Neutrophil (primary cell): ENCODE measurements around the gene JMJD1C.
"Not testable (repeated sequence)": the region's sequence is repeated elsewhere in the genome, so short reads cannot be mapped to it uniquely, and the experiment has no call there.

Source experiments
- H3K27ac ChIP-seq: fragments of 200-600 bp; sonication (generic); 2 replicates; pipeline ENCODE4 v1.5.1; 2016; ENCODE audit warnings: mild to moderate bottlenecking, moderate library complexity
- H3K27me3 ChIP-seq: fragments of 200-600 bp; sonication (generic); 2 replicates; pipeline ENCODE4 v1.6.0; 2016; ENCODE audit warnings: mild to moderate bottlenecking
- H3K36me3 ChIP-seq: fragments of 200-600 bp; sonication (generic); 2 replicates; pipeline ENCODE4 v1.5.1; 2017
- H3K4me1 ChIP-seq, 2 experiments: fragments of 200-600 bp in 1 of 2; sonication (generic) in 1 of 2; 1 replicate in 1 of 2; 2 replicates in 1 of 2; pipeline versions ENCODE4 v1.5.1 to v1.6.1; 2013 to 2016; ENCODE audit warnings: low read depth in 1 of 2, low read length in 1 of 2, mild to moderate bottlenecking in 1 of 2, moderate library complexity in 1 of 2; ENCODE audit not compliant: control insufficient read depth in 1 of 2, insufficient read depth in 1 of 2
- H3K4me3 ChIP-seq, 2 experiments: fragments of 200-600 bp in 1 of 2; sonication (generic) in 1 of 2; 1 replicate in 1 of 2; 2 replicates in 1 of 2; pipeline ENCODE4 v1.5.1; 2013 to 2016; ENCODE audit warnings: low read depth in 1 of 2, low read length in 1 of 2, mild to moderate bottlenecking in 1 of 2, moderate library complexity in 1 of 2
- H3K9me3 ChIP-seq: fragments of 200-600 bp; sonication (generic); 2 replicates; pipeline ENCODE4 v1.5.1; 2016
- CTCF ChIP-seq: fragments of 200-600 bp; sonication (generic); IDR thresholded peaks from 2 replicates; pipeline ENCODE4 v1.5.1; 2016; ENCODE audit warnings: antibody characterized with exemption

JMJD1C gene

GRCh38 chr10:63352976-63353375 is 112.8 kb downstream of the JMJD1C start:
- peaks cover 18% of the 10 kb centered on the region in 2 experiments for H3K4me1 ChIP-seq
- no peaks in the 10 kb centered on the region for H3K27me3 ChIP-seq
- H3K4me3 ChIP-seq, result no peak overlapping the region
- no peaks in the 10 kb centered on the region for H3K36me3 ChIP-seq
- H3K27ac ChIP-seq, result no peak overlapping the region
- TF ChIP-seq CTCF, result no peak
- no peaks in the 10 kb centered on the region for H3K9me3 ChIP-seq

- no peak overlapping the region for H3K27ac ChIP-seq
- H3K9me3 ChIP-seq, result no peaks in the 10 kb centered on the region
- no peaks in the 10 kb centered on the region for H3K27me3 ChIP-seq
- TF ChIP-seq CTCF, result no peak
- H3K36me3 ChIP-seq, result no peaks in the 10 kb centered on the region
- no peak overlapping the region for H3K4me3 ChIP-seq
- no peaks in the 10 kb centered on the region for H3K4me1 ChIP-seq
Measured at GRCh38 chr10:63348245-63348850, 117.4 kb downstream of the JMJD1C start.

GRCh38 chr10:63346015-63346441 is 119.7 kb downstream of the JMJD1C start:
- Histone ChIP-seq H3K4me3 (no peak overlapping the region), H3K36me3 (no peaks in the 10 kb centered on the region), H3K4me1 (no peaks in the 10 kb centered on the region), H3K27me3 (no peaks in the 10 kb centered on the region), H3K9me3 (no peaks in the 10 kb centered on the region), H3K27ac (no peak overlapping the region)
- no peak for TF ChIP-seq CTCF

GRCh38 chr10:63344269-63344668 is 121.5 kb downstream of the JMJD1C start:
- Histone ChIP-seq H3K9me3 (no peaks in the 10 kb centered on the region), H3K4me1 (no peaks in the 10 kb centered on the region), H3K27me3 (no peaks in the 10 kb centered on the region), H3K4me3 (no peak overlapping the region), H3K27ac (no peak overlapping the region), H3K36me3 (no peaks in the 10 kb centered on the region)
- TF ChIP-seq CTCF, result no peak

- Histone ChIP-seq H3K9me3 (no peaks in the 10 kb centered on the region), H3K36me3 (no peaks in the 10 kb centered on the region), H3K27ac (no peak overlapping the region), H3K4me3 (no peak overlapping the region), H3K4me1 (no peaks in the 10 kb centered on the region), H3K27me3 (no peaks in the 10 kb centered on the region)
- no peak for TF ChIP-seq CTCF
Measured at GRCh38 chr10:63343476-63343875, 122.3 kb downstream of the JMJD1C start.

- not testable (repeated sequence) for H3K36me3 ChIP-seq, H3K9me3 ChIP-seq, H3K4me1 ChIP-seq, H3K27me3 ChIP-seq, H3K4me3 ChIP-seq, H3K27ac ChIP-seq
Measured at GRCh38 chr10:63339640-63340039, 126.1 kb downstream of the JMJD1C start.
